ENCODE results near the gene GATAD2A.

DNA sequence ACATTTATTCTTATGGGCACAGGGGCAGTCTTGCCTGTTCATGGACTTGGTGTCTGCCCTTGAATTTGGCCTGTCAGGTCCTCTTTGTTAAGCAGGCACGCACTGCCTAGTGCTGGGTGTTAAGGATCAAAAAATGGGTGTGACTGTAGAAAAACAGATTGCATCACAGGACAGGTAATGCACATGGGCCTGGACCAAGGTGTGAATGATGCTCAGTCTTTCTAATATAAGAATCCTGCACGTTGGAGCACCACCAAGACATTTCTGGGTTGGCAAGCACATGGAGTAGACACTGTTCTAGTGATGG, 33.7 kb downstream of the GATAD2A start:
- no peak for TF ChIP-seq POLR2AphosphoS5 (IDR thresholded peaks at IDR 0.05; ENCODE audit: low read depth, low read length)
- TF ChIP-seq TAF1 (IDR thresholded peaks at IDR 0.05; ENCODE audit: borderline replicate concordance, insufficient read depth, low read length) = no peak
